Parathyroid adenoma (tissue), 2 donors: ENCODE results near the gene GHRHR.

Source experiments
- H2AFZ ChIP-seq: fragments of 300-600 bp; sonication (generic); one replicate; pipeline ENCODE4 v1.7.0; 2017; ENCODE audit warnings: antibody characterized with exemption, mild to moderate bottlenecking
- H3K27ac ChIP-seq: fragments of 300-600 bp; sonication (generic); one replicate; pipeline ENCODE4 v1.7.0; 2017
- H3K27me3 ChIP-seq: fragments of 300-600 bp; sonication (generic); one replicate; pipeline ENCODE4 v1.7.0; 2017; ENCODE audit warnings: low read length; ENCODE audit not compliant: control insufficient read depth, insufficient read depth
- H3K36me3 ChIP-seq: fragments of 300-600 bp; sonication (generic); one replicate; pipeline ENCODE4 v1.7.0; 2017; ENCODE audit warnings: low read length; ENCODE audit not compliant: control insufficient read depth, insufficient read depth
- H3K4me1 ChIP-seq: fragments of 300-600 bp; sonication (generic); one replicate; pipeline ENCODE4 v1.7.0; 2017; ENCODE audit warnings: control low read depth
- H3K4me2 ChIP-seq: fragments of 300-600 bp; sonication (generic); one replicate; pipeline ENCODE4 v1.7.0; 2017; ENCODE audit warnings: low read length
- H3K4me3 ChIP-seq: fragments of 300-600 bp; sonication (generic); one replicate; pipeline ENCODE4 v1.7.0; 2017; ENCODE audit warnings: low read depth, low read length
- H3K79me2 ChIP-seq: fragments of 300-600 bp; sonication (generic); one replicate; pipeline ENCODE4 v1.7.0; 2017; ENCODE audit warnings: control low read depth
- H3K9ac ChIP-seq: fragments of 300-600 bp; sonication (generic); one replicate; pipeline ENCODE4 v1.7.0; 2017; ENCODE audit warnings: mild to moderate bottlenecking
- H3K9me3 ChIP-seq: fragments of 300-600 bp; sonication (generic); one replicate; pipeline ENCODE4 v1.7.0; 2017; ENCODE audit warnings: low read length; ENCODE audit not compliant: control insufficient read depth
- TF ChIP-seq, protein P1 (sequence below): fragments of 300-600 bp; sonication (generic); IDR thresholded peaks from one replicate; pipeline ENCODE4 v1.7.0; 2017; ENCODE audit warnings: antibody characterized with exemption, mild to moderate bottlenecking
- donor health status: primary hyperparathyroidism.

GHRHR gene

DNA sequence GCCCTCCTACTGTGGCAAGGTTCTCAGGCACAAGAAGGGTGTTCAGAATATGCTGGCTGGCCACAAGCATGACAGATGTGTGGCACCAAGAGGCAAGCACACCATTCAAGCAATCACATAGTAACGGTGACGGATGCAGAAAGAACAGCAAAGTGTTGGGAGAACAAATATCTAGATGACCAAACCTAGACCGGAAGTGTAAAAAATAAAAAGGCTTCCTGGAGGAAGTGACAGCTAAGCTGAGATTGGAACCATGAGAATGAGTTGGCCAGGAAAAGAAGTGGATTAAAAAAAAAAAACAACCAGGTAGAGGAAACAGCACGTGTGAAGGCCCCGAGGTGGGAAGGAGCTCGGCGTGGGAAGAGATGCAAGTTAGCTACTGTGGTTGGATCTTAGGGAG is 22.0 kb downstream of the GHRHR start:
- peaks cover 8% of the 10 kb centered on the region for H3K4me1 ChIP-seq
- H3K27ac ChIP-seq: no peak overlapping the region
- no peak overlapping the region for H3K9ac ChIP-seq
- no peaks in the 10 kb centered on the region for H3K36me3 ChIP-seq
- no peak overlapping the region for H3K4me3 ChIP-seq
- TF ChIP-seq, protein P1, sequence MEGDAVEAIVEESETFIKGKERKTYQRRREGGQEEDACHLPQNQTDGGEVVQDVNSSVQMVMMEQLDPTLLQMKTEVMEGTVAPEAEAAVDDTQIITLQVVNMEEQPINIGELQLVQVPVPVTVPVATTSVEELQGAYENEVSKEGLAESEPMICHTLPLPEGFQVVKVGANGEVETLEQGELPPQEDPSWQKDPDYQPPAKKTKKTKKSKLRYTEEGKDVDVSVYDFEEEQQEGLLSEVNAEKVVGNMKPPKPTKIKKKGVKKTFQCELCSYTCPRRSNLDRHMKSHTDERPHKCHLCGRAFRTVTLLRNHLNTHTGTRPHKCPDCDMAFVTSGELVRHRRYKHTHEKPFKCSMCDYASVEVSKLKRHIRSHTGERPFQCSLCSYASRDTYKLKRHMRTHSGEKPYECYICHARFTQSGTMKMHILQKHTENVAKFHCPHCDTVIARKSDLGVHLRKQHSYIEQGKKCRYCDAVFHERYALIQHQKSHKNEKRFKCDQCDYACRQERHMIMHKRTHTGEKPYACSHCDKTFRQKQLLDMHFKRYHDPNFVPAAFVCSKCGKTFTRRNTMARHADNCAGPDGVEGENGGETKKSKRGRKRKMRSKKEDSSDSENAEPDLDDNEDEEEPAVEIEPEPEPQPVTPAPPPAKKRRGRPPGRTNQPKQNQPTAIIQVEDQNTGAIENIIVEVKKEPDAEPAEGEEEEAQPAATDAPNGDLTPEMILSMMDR: no peak
- H2AFZ ChIP-seq: no peak overlapping the region
- no peaks in the 10 kb centered on the region for H3K79me2 ChIP-seq
- H3K27me3 ChIP-seq: no peaks in the 10 kb centered on the region
- no peaks in the 10 kb centered on the region for H3K9me3 ChIP-seq
- H3K4me2 ChIP-seq: no peak overlapping the region

DNA sequence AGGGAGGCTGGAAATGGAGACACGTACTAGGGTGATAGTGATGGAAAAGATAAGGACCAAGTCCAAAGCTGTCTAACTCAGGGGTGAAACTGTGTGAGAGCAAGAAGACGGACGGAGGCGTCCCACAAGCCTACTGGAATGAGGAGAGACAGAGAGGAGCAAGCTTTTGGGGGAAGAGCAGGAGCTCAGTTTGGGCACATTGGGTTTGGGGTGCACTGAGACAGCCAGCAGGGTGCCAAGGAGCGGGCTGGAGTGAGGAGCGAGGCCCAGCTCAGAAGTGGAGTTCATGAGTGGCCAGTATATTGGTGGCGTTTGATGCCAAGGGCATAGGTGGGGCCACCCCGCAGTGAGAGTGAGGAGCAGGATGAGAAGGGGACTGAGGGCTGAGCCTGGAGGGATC is 22.6 kb downstream of the GHRHR start:
- no peak overlapping the region for H3K4me3 ChIP-seq
- H3K9me3 ChIP-seq: no peaks in the 10 kb centered on the region
- H3K4me2 ChIP-seq: no peak overlapping the region
- no peaks in the 10 kb centered on the region for H3K36me3 ChIP-seq
- no peak overlapping the region for H3K9ac ChIP-seq
- no peaks in the 10 kb centered on the region for H3K79me2 ChIP-seq
- peaks cover 8% of the 10 kb centered on the region for H3K4me1 ChIP-seq
- no peak overlapping the region for H2AFZ ChIP-seq
- TF ChIP-seq, protein P1: no peak
- H3K27me3 ChIP-seq: no peaks in the 10 kb centered on the region
- H3K27ac ChIP-seq: no peak overlapping the region

DNA sequence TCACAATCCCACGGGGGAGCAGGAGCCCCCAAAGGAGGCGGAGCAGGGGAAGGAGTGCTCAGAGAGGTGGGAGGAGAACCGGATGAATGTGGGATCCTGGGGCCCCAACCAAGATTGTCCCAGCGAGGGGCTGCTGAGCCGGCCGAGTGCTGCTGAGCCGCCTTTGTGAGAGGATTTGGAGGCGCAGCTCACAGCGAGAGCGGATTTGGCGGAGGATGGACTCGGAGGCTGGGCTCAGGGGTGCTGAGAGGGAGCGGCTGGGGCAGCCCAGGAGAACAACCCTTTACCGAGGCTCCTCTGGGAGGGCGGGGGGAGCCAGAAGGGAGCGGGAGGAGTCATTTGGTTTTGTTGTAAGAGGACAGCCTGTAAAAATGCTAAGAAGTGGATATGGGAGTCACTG is 23.0 kb downstream of the GHRHR start:
- Histone ChIP-seq H3K27me3 (no peaks in the 10 kb centered on the region), H3K4me3 (no peak overlapping the region), H3K9me3 (no peaks in the 10 kb centered on the region), H3K9ac (no peak overlapping the region), H3K27ac (no peak overlapping the region), H3K4me1 (peaks cover 8% of the 10 kb centered on the region), H3K4me2 (no peak overlapping the region), H2AFZ (no peak overlapping the region), H3K79me2 (no peaks in the 10 kb centered on the region), H3K36me3 (no peaks in the 10 kb centered on the region)
- TF ChIP-seq, protein P1: no peak

DNA sequence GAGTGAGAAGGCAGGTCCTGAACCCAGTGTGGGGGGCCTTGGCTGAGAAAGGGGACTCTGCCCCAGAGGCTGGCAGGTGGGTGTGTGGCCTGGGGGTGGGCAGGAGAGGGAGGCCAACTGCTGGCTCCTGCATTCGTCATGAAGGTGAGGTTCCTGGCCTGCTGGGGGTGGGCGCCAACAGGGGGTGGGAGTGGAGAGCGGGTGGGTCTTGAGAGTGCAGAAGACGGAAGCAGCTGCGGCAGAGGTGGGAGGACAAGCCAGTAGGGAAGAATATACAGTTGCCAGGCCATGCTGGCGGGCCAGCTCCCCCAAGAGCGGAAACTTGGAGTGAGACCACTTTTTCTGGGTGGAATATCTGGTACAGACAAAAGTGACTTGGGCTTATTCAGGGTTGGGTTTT is 23.4 kb downstream of the GHRHR start:
- Histone ChIP-seq H3K36me3 (no peaks in the 10 kb centered on the region), H3K27ac (no peak overlapping the region), H3K4me1 (peaks cover 8% of the 10 kb centered on the region), H3K4me3 (no peak overlapping the region), H3K27me3 (no peaks in the 10 kb centered on the region), H3K9ac (no peak overlapping the region), H3K79me2 (no peaks in the 10 kb centered on the region), H3K9me3 (no peaks in the 10 kb centered on the region), H3K4me2 (no peak overlapping the region), H2AFZ (no peak overlapping the region)
- TF ChIP-seq, protein P1: no peak

DNA sequence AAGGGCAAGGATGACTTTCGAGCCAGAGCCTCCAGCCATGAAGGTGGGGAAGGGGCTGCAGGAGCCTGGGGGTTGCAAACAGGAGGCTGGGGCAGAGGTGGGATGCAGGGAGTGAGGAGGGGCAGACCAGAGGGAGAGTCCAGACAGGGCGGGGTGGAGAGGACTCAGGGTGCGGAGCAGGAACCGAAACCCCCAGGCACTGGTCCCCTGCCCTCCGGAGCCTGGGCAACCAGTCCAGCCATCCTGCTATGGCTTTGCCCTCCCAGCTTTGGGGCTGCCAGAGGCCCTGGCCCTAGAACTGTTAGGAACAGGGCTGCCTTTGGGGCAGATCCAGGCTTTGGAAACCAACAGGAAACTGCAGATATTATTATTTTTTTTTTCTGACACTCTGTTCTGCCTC is 24.2 kb downstream of the GHRHR start:
- Histone ChIP-seq H3K27ac (no peak overlapping the region), H3K27me3 (no peaks in the 10 kb centered on the region), H3K4me2 (no peak overlapping the region), H3K4me3 (no peak overlapping the region), H3K9me3 (no peaks in the 10 kb centered on the region), H3K36me3 (no peaks in the 10 kb centered on the region), H3K4me1 (peaks cover 8% of the 10 kb centered on the region), H2AFZ (peak overlapping the region; percentile 91), H3K9ac (no peak overlapping the region), H3K79me2 (no peaks in the 10 kb centered on the region)
- TF ChIP-seq, protein P1: no peak
